Stimulated activated naive B cell treated with anti-CD40 and anti-IgM and Interleukin-4, amounts not matched to agents 10 μg/mL and 1 μg/mL and 100 μg/mL, for 72 hours (primary cell): Measurements from ENCODE around the gene PGAM1.
"Not testable (repeated sequence)": the region's sequence is repeated elsewhere in the genome, so short reads cannot be mapped to it uniquely, and the experiment has no call there.

Source experiments
- ATAC-seq, 2 donors: fragments of 150-1000 bp; cut with Tn5 transposase; replicated peaks; 2 replicates each; pipeline ENCODE4 v1.10.0; 2021; ENCODE audit warnings: moderate library complexity in 1 of 2
- DNase-seq: peaks from one replicate; pipeline ENCODE4 v3.0.0; 2021
- H3K27ac Mint-ChIP-seq: one replicate; pipeline ENCODE4 v1.8.0; 2022; ENCODE audit warnings: mild to moderate bottlenecking, mixed read lengths
- H3K27me3 Mint-ChIP-seq, 2 donors: one replicate each; pipeline ENCODE4 v1.8.0; 2022; ENCODE audit warnings: mixed read lengths in 2 of 2
- H3K36me3 Mint-ChIP-seq, 2 donors: one replicate each; pipeline ENCODE4 v1.8.0; 2022; ENCODE audit warnings: mixed read lengths in 2 of 2, mild to moderate bottlenecking in 1 of 2
- H3K4me1 Mint-ChIP-seq, 2 donors: one replicate each; pipeline ENCODE4 v1.8.0; 2022; ENCODE audit warnings: mixed read lengths in 2 of 2, mild to moderate bottlenecking in 1 of 2
- H3K4me3 Mint-ChIP-seq, 2 donors: one replicate each; pipeline ENCODE4 v1.8.0; 2022; ENCODE audit warnings: mild to moderate bottlenecking in 2 of 2, mixed read lengths in 2 of 2, moderate library complexity in 1 of 2
- H3K9me3 Mint-ChIP-seq, 2 donors: one replicate each; pipeline ENCODE4 v1.8.0; 2022; ENCODE audit warnings: mixed read lengths in 2 of 2, mild to moderate bottlenecking in 1 of 2

Gene PGAM1

DNA sequence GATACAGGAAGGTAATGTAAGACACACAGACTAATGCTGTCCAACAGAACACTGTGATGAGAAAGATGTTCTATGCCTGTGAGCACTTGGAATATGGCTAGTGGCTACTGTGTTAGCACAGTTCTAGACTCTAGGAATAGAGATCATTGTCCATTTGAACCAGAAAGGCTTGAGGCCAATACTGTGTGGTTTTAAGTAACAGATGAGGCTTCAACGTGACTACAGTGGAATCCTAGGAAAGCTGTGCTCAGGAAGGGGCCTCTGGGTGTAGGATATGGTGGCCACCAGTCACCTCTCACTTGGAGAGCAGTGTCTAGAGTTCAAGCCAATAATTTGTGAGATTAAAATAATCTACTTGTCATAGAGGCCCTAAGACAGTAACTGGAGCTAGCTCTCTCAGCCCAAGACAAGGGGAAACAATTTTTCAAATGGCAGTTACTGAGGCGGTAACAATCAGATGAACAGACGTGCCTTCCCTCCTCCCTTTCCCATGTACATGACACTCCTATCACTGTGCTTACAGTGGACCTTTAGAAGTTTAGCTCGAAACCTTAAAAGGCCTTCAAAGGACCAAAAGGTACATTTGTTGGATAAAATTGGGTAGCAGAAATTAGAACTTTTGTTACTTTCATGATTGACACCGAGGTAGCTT lies 30.2 kb downstream of the PGAM1 start:
- no peak overlapping the region for H3K27ac Mint-ChIP-seq
- H3K27me3 Mint-ChIP-seq: no peaks in the 10 kb centered on the region
- DNase-seq (no peak), ATAC-seq (no peak)
- H3K9me3 Mint-ChIP-seq: no peaks in the 10 kb centered on the region
- peaks cover 4 to 19% of the 10 kb centered on the region in 2 donors for H3K4me1 Mint-ChIP-seq
- H3K36me3 Mint-ChIP-seq: peaks cover 43 to 59% of the 10 kb centered on the region in 2 donors
- H3K4me3 Mint-ChIP-seq: no peak overlapping the region

DNA sequence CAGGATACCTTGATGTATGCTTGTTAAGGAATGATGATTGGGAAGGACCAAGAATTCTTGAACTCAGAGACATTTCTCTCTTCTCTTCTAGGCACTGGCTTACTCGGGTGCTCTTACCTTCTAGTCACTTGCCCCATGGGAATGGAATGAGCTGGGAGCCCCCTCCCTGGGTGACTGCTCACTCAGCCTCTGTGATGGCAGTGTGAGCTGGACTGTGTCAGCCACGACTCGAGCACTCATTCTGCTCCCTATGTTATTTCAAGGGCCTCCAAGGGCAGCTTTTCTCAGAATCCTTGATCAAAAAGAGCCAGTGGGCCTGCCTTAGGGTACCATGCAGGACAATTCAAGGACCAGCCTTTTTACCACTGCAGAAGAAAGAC lies 30.7 kb downstream of the PGAM1 start:
- Mint-ChIP-seq H3K9me3 (no peaks in the 10 kb centered on the region), H3K4me3 (no peak overlapping the region), H3K27ac (peak overlapping the region; percentile 67), H3K36me3 (peaks cover 42 to 61% of the 10 kb centered on the region in 2 donors), H3K27me3 (no peaks in the 10 kb centered on the region), H3K4me1 (peaks cover 4 to 18% of the 10 kb centered on the region in 2 donors)
- DNase-seq (no peak), ATAC-seq (no peak)

DNA sequence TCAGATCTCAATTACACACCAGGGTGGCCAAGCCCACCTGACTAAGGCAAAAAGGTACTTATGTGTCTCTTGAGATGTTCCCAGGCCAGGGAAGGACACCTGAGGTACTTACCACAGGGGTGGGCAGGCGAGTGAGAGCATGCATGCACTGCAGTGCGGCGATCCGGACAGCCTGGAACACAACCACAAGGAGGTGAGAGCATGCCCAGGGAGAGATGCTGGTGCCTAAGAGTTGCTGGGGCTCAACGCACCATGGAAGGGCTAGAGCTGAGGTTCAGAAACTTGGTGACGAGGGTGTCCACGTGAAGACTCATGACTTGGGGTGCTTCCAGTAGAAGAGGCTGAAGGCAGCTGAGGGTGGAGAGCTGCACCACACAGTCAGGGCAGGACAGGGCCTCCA lies 33.1 kb downstream of the PGAM1 start:
- Mint-ChIP-seq H3K9me3 (no peaks in the 10 kb centered on the region), H3K4me1 (peaks cover 3 to 6% of the 10 kb centered on the region in 2 donors), H3K36me3 (peaks cover 36 to 55% of the 10 kb centered on the region in 2 donors), H3K27ac (peak overlapping the region; percentile 81), H3K27me3 (no peaks in the 10 kb centered on the region), H3K4me3 (no peak overlapping the region)
- DNase-seq (no peak), ATAC-seq (no peak)

DNA sequence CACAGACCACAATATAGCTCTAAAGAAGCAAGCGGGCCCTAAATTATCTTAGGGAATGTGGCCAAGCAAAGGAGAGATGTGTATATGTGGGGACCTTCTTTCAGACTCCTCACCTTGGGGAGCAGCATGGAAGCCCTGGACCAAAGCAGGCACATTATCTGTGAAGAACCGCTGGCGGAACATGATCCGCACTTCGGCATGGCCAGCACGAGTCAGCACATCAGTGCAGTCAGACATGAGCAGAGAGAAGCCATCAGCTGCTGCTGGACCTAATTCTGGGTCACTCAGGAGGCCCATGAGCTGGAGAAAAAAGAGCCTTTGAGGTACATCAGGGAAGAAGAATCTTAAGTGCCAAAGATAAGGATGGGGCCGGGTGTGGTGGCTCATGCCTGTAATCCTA lies 33.9 kb downstream of the PGAM1 start:
- no peaks in the 10 kb centered on the region for H3K4me1 Mint-ChIP-seq
- no peaks in the 10 kb centered on the region for H3K27me3 Mint-ChIP-seq
- ATAC-seq (no peak), DNase-seq (no peak)
- H3K27ac Mint-ChIP-seq: peak overlapping the region; percentile 43
- no peak overlapping the region for H3K4me3 Mint-ChIP-seq
- peaks cover 38 to 49% of the 10 kb centered on the region in 2 donors for H3K36me3 Mint-ChIP-seq
- H3K9me3 Mint-ChIP-seq: no peaks in the 10 kb centered on the region

DNA sequence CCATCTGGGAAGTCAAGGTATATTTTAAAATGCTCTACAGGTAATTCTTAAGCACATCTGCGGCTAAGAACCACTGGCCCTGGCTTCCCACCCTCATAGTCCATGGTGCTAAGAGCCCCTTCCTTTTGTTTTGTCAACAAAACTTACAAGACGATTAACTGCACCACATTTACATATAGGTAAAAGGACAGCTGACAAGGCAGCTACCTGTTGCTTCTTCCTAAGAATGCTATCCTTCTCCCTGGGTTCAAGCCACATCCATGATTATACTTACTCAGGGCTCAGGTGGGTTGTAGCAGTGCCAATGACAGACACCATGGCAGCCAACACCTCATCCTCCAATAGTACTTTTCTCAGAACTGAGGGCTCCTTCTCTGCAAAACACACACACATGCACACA lies 36.3 kb downstream of the PGAM1 start:
- H3K36me3 Mint-ChIP-seq: peaks cover 32 to 50% of the 10 kb centered on the region in 2 donors
- H3K4me1 Mint-ChIP-seq: no peaks in the 10 kb centered on the region
- no peak overlapping the region for H3K27ac Mint-ChIP-seq
- ATAC-seq (no peak), DNase-seq (no peak)
- H3K4me3 Mint-ChIP-seq: no peak overlapping the region
- H3K9me3 Mint-ChIP-seq: no peaks in the 10 kb centered on the region
- no peaks in the 10 kb centered on the region for H3K27me3 Mint-ChIP-seq

DNA sequence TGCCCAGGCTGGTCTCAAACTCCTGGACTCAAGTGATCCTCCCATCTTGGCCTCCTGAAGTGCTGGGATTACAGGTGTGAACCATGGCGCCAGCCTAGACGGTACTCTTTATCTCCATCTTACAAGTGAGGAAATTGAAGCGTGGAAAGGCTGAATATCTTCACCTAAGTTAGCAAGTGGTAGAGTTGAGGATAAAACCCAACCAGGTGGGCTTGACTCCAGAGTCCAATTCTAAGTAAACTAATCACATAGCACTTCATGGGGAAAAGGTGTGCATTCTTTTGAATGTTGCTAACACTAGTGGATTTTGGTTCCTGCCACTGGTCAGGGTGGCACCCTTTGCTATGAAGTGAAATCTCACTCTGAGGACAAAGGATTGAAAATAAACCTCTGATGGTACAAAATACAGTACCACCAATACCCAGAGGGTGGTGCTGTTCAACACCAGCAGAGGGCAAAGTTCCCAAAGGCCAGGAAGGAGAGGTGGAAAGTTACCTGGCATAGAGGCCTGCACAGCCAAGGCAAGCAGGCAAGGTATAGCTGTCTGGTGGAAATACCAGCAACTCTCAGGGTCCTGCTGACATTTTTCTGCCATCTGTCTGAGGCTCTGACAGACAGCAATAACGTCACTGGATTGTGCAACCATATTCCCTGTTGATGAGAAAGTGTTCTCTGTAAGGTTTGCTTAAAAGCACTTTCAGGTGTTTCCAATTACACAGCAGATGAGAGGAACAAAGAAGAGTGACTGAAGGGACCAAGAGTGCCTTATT lies 37.6 kb downstream of the PGAM1 start:
- no peaks in the 10 kb centered on the region for H3K9me3 Mint-ChIP-seq
- peaks cover 27 to 43% of the 10 kb centered on the region in 2 donors for H3K36me3 Mint-ChIP-seq
- no peaks in the 10 kb centered on the region for H3K4me1 Mint-ChIP-seq
- H3K27me3 Mint-ChIP-seq: no peaks in the 10 kb centered on the region
- DNase-seq (no peak), ATAC-seq (peak; percentile 61 to 63)
- no peak overlapping the region for H3K27ac Mint-ChIP-seq
- no peak overlapping the region for H3K4me3 Mint-ChIP-seq

DNA sequence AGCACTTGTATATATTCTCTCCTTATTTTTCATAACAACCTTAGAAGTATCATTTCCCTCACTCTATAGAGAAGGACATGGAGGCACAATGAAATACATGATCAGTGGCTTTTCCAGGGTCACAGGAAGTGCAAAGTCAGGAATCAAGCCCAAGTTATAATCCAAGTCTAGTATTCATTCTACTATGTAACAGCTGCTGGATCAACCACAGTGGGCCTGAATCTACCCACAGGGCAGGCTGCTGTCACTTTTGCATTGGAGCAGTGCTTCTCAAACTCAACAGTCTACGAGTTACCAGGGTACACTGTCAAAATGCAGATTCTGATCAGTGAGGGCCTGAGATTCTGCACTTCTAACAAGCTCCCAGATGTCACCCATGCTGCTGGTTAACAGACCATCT lies 38.2 kb downstream of the PGAM1 start:
- H3K27me3 Mint-ChIP-seq: no peaks in the 10 kb centered on the region
- no peak overlapping the region for H3K4me3 Mint-ChIP-seq
- no peaks in the 10 kb centered on the region for H3K4me1 Mint-ChIP-seq
- ATAC-seq: no peak
- no peaks in the 10 kb centered on the region for H3K9me3 Mint-ChIP-seq
- H3K36me3 Mint-ChIP-seq: peaks cover 26 to 37% of the 10 kb centered on the region in 2 donors
- H3K27ac Mint-ChIP-seq: no peak overlapping the region
- no peak for DNase-seq

DNA sequence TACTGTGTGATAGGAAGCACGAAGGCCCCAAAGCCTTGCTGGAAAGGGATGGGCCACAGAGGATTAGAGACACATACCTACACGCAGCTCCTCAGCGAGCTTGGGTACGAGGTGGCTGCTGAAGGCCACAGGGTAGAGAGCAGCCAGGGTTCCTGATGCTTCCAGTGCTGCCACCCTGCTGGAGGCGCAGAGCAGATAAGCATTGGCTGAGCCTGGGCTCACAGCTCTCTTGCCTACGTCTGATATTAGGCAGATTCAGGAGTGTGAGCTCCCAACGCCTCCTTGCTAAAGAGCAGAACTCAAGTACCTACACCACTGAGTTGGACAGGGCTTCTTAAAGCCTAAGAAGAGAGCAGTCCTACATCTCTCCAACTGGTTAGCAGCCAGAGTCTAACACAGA lies 40.0 kb downstream of the PGAM1 start:
- Mint-ChIP-seq H3K4me1 (no peaks in the 10 kb centered on the region), H3K27ac (no peak overlapping the region), H3K9me3 (no peaks in the 10 kb centered on the region), H3K36me3 (peaks cover 14 to 30% of the 10 kb centered on the region in 2 donors), H3K27me3 (no peaks in the 10 kb centered on the region), H3K4me3 (no peak overlapping the region)
- DNase-seq (no peak), ATAC-seq (no peak)

DNA sequence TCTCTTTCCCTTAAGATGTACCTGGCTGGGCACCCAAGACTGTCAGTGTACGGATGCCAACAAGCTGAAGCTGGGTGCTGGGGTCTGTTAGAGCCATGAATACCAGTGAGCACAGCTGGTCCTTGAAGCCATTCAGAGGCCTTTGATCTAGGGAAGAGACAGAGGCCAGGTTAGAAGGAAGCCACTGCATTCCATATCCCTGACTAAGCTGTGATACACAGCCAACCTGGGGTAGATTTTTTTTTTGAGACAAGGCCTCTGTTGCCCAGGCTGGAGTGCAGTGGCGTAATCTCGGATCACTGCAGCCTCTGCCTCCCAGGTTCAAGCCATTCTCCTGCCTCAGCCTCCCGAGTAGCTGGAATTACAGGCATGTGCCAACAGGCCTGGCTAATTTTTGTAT lies 40.8 kb downstream of the PGAM1 start:
- no peaks in the 10 kb centered on the region for H3K27me3 Mint-ChIP-seq
- ATAC-seq: no peak
- H3K9me3 Mint-ChIP-seq: no peaks in the 10 kb centered on the region
- H3K36me3 Mint-ChIP-seq: peaks cover 16 to 27% of the 10 kb centered on the region in 2 donors
- H3K4me3 Mint-ChIP-seq: no peak overlapping the region
- no peaks in the 10 kb centered on the region for H3K4me1 Mint-ChIP-seq
- DNase-seq: no peak
- peak overlapping the region; percentile 56 for H3K27ac Mint-ChIP-seq

DNA sequence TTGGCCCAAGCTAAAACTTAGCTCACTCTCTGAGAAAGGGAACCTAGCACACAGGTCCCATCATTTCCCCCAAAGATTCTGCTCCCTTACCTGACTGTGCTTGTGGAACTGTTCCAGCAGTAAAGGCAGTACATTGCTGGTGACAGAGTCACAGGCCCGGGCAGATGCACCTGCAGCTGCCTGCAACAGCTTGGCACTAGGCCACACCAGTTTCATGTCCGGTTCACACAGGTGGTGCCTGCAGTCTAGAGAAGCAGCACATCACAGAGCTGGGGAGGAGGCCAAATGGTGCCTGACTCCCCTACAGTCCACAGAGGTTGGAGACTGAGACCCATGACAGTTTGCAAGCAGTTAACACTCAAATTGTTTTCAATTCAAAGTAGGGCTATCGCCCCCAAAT lies 42.2 kb downstream of the PGAM1 start:
- H3K27ac Mint-ChIP-seq: no peak overlapping the region
- ATAC-seq (no peak), DNase-seq (no peak)
- H3K9me3 Mint-ChIP-seq: no peaks in the 10 kb centered on the region
- H3K4me3 Mint-ChIP-seq: no peak overlapping the region
- H3K27me3 Mint-ChIP-seq: no peaks in the 10 kb centered on the region
- H3K36me3 Mint-ChIP-seq: peaks cover 17 to 27% of the 10 kb centered on the region in 2 donors
- H3K4me1 Mint-ChIP-seq: no peaks in the 10 kb centered on the region

DNA sequence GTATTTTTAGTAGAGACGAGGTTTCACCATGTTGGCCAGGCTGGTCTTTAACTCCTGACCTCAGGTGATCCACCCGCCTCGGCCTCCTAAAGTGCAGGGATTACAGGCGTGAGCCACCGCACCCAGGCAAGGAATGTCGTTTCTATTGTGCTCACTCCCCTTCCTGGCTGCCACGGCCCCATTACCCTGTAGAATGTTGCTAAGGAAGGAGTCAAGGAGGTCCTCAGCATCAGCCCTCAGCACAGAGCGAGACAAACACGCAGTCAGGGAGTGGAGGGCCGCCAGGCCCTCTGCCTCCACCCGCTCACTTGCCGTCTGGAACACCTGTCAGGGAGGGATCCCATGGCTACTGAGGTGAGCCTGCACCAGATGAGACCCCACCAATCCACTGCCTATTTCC lies 42.8 kb downstream of the PGAM1 start:
- not testable (repeated sequence) for DNase-seq, H3K9me3 Mint-ChIP-seq, H3K27me3 Mint-ChIP-seq, H3K27ac Mint-ChIP-seq, H3K4me3 Mint-ChIP-seq, ATAC-seq, H3K4me1 Mint-ChIP-seq
- peaks cover 20 to 25% of the 10 kb centered on the region in 2 donors for H3K36me3 Mint-ChIP-seq

DNA sequence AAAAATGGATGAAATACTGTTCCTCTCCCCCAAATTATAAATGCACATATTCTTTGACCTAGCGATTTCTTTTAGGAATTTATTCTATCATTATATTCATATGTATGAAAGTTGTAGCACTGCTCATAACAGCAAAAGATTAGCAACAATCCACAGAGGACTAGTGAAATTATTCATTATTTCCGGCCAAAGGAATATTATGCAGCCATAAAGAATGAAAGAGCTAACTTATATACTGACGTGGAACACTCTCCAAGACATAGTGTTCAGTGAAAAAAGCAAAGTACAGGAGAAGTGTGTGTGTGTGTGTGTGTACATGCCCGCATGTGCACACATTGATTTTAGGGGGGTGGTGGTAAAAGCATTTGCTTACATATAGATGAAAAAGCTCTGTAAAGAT lies 48.9 kb downstream of the PGAM1 start:
- no peak for DNase-seq
- Mint-ChIP-seq H3K9me3 (no peaks in the 10 kb centered on the region), H3K4me3 (no peak overlapping the region), H3K4me1 (no peaks in the 10 kb centered on the region), H3K27ac (no peak overlapping the region), H3K27me3 (no peaks in the 10 kb centered on the region), H3K36me3 (peaks cover 42 to 65% of the 10 kb centered on the region in 2 donors)
- no peak for ATAC-seq

DNA sequence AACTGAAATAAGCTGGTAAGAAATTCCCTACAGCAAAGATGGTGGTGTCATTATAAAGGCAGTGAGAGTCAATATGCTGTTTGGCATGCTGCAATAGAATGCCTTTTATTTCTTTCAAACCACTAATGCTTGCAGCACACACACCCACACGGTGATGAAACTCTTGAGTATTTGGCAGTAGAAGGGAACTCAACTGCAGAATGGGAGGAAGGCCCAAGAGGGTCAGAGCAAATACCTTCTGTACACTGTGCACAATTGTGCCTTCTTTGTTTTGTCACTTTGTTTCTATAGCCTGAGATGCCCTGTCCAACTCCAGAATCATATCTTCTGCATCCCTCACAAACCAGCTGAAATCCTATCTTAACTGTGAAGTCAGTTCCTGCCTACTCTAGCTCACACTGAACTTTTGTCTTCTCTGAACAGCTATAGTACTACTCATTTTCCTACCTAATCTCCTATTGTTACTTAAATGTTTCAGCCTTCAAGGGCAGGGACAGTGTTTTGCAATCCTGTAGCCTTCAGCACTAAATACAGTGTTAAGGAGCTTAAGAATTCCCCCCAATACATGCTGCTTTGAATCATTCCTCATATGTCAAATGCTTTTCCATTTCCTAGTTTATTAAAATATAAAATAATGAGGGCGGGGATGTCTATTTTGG lies 50.1 kb downstream of the PGAM1 start:
- ATAC-seq (no peak), DNase-seq (no peak)
- Mint-ChIP-seq H3K4me3 (no peak overlapping the region), H3K36me3 (peaks cover 46 to 65% of the 10 kb centered on the region in 2 donors), H3K9me3 (no peaks in the 10 kb centered on the region), H3K4me1 (no peaks in the 10 kb centered on the region), H3K27ac (no peak overlapping the region), H3K27me3 (no peaks in the 10 kb centered on the region)

DNA sequence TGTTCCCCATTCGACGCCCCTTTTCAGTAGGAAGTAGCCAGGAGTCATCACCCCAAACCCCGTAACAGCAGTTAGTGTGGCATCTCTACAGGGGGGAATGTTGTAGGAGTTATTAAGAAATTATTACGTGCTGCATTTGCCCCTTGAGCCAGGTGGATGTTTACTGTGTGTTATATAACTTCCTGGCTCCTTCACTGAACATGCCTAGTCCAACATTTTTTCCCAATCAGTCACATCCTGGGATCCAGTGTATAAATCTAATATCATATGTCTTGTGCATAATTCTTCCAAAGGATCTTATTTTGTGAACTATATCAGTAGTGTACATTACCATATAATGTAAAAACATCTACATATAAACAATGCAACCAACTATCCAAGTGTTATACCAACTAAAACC lies 53.4 kb downstream of the PGAM1 start:
- H3K4me3 Mint-ChIP-seq, ATAC-seq: not testable (repeated sequence)
- H3K36me3 Mint-ChIP-seq: peaks cover 37 to 66% of the 10 kb centered on the region in 2 donors

DNA sequence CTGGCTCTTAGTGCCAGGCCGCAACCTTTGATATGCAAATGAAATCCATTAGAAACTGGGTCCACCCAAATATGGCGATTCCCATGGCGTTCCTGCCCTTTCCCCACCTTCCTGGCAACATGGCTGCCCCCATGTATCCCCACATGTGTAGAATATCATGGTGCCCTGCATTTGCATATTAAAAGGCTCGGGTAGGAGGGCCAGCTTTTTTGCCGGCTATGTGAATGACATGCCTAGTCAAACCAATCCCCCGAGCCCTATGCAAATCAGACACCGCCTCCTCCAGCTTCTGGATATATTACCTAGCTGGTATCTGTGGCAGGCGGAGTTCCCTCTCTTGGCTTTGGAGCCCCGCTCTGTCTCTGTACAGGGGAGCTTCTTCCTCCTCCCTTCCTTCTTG lies 53.9 kb downstream of the PGAM1 start:
- peaks cover 0 to 2% of the 10 kb centered on the region in 2 donors for H3K4me1 Mint-ChIP-seq
- no peaks in the 10 kb centered on the region for H3K27me3 Mint-ChIP-seq
- H3K27ac Mint-ChIP-seq: no peak overlapping the region
- peaks cover 36 to 61% of the 10 kb centered on the region in 2 donors for H3K36me3 Mint-ChIP-seq
- ATAC-seq (no peak), DNase-seq (no peak)
- H3K9me3 Mint-ChIP-seq: no peaks in the 10 kb centered on the region
- H3K4me3 Mint-ChIP-seq: no peak overlapping the region

More for the DNA sequence above, 53.4 kb downstream of the PGAM1 start:
- H3K4me1 Mint-ChIP-seq, H3K9me3 Mint-ChIP-seq, H3K27ac Mint-ChIP-seq, DNase-seq, H3K27me3 Mint-ChIP-seq: not testable (repeated sequence)
